HG02763 (cell line): ENCODE measurements around the gene C16orf74.
A peak's percentile ranks its signal among the peaks of the same experiment; 100 is the strongest.

Source experiments
- ATAC-seq: cut with Tn5 transposase; IDR thresholded peaks from one replicate; pipeline ENCODE4 v1.9.1; 2021; ENCODE audit warnings: mild to moderate bottlenecking, moderate library complexity; ENCODE audit not compliant: unreplicated experiment

Gene C16orf74

DNA sequence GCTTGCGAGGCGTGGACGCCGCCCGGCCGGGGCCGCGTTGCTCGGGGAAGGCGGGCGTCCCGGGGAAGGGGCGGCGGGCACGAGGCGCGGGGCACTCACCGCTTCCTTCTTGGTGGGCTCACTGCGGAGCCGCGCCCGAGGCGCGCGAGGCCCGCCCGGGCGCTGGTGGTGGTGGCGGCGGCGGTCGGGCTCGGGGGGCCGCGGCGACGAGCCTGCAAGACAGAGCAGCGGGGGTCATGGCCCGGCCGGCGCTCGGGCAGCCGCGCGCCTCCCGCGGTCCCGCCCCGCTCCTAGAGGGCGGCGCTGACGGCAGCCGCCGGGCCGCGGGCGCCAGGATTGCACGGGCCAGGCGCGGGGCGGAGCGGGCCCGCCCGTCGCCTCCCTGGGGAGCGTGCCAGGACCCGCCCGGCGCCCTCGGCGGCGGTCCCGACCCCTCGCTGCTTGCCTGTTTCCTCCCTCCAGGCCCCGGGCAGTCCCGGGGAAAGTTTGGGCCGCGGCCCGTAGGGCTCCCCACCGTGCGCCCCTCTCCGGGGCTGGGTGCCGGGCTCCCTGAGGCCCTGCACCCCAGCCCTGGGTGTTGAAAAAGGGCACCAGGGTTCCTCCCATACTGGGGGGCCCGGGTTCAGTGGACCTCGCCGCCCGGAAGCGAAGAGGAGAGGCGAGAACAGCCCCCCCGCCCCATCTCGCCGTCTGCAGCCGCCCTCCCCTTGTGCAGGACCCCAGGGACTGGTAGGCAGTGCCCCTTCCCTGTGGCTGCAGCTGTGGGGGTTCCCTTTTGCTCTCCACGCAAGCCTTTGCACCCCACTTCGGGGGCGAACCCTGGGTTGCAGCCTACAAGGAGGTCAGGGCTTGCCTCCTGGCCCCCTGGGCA is at the start of gene C16orf74:
Gene C16orf74, minus strand, starts transcription at position 270 of the 871 bp plus-strand sequence. CDS start 15,879 bp downstream, outside the sequence.
- ATAC-seq, result peak; percentile 50

GRCh38 chr16:85800321-85800669 is 49.4 kb upstream of the C16orf74 start:
- ATAC-seq, result no peak

- peak; percentile 74 for ATAC-seq
Observed at GRCh38 chr16:85799497-85800320, 48.8 kb upstream of the C16orf74 start, which contains the start of the genes COX4I1 and EMC8. COX4I1 (plus strand) TSS chr16:85799695; CDS start chr16:85801206, 1,511 bp downstream. EMC8 (minus strand) TSS chr16:85799544; CDS start chr16:85799295, 249 bp downstream.

GRCh38 chr16:85798901-85799496 is 48.1 kb upstream of the C16orf74 start:
- no peak for ATAC-seq

- ATAC-seq, result no peak
Observed at GRCh38 chr16:85798283-85798776, 47.4 kb upstream of the C16orf74 start.

DNA sequence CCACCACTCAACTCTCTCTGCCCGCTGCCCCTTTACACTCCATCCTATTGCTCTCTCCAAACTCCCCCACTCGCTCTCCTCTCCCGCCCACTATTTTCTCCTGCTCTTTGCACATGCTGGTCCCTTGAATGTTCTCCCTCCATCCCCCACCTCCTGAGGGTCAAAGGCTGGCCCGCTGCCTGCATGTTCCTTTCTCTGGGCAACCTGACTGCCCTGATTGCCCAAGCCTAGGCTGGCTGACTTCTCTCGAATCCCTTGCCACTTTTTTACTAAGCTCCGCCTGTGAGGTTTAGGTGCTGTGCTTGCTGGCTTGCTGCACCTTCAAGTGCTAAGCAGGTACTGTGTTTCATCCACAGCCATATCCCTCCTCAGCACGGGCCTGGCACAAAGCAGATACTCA is 45.7 kb upstream of the C16orf74 start:
- ATAC-seq, result no peak

DNA sequence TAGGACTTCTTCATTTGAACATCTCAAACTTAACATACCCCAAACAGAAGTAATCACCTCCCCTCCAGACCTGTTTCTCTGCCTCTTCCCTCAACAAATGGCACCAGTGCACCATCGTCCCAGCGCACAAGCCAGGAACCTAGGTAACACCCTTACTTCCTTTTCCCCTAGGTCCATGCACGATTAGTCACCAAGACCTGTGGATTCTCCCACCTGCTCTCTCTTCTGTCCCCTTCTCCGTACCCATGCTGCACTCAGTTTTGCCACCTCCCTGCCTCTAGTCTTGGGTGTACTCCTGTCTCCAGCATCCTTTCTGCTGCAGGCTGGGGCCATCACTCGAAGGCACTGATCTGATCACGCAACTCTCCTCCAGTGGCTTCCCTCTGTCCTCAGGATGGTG is 45.3 kb upstream of the C16orf74 start:
- no peak for ATAC-seq

DNA sequence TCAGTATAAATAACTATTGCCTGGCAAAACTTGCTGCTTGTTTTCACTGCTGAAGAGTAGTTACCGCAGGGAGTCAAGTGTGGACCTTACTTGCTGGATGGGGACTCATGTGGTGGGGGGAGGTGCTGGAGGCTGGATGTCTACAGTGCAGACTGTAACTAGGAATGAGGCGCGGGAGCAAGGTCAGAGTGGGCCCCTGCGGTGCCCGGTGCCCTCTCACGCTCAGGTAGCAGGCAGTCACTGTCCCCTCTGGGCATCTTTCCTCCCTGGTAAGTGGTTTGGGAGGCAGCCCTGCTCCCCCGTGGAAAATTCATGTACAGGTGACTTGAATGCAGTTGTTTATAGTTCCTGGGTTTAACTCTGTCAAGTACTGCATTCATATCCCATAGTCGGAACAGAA is 43.8 kb upstream of the C16orf74 start:
- no peak for ATAC-seq

DNA sequence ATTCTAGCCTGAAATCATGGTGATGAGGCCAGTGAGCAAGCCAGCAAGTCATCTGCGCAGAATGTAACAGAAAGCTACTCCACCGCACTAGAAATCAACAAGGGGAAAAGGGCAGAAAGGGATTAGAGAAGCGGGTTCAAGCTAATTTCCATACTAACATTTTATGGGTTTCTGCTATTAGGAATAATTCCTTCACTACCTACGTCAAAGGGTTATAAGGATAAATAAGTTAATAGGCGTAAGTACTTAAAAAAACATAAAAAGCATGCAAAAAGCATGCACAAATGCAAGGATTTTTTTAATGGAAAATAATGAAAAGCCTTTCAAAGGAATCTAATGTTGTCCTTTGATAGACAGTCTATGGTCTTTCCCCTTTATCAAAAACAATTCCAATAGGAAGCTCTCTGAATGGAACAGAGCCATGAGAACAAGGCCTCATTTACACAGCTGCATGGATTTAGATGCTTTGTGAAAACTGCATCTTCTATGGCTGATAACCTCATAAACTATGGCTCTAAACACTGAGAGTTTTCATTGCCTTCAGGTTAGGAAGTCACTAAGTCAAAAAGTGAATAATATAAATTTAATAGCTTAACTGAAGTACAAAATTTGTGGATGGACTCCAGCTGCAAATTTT is 42.9 kb upstream of the C16orf74 start:
- no peak for ATAC-seq

GRCh38 chr16:85789773-85790172 is 38.9 kb upstream of the C16orf74 start:
- ATAC-seq, result no peak

DNA sequence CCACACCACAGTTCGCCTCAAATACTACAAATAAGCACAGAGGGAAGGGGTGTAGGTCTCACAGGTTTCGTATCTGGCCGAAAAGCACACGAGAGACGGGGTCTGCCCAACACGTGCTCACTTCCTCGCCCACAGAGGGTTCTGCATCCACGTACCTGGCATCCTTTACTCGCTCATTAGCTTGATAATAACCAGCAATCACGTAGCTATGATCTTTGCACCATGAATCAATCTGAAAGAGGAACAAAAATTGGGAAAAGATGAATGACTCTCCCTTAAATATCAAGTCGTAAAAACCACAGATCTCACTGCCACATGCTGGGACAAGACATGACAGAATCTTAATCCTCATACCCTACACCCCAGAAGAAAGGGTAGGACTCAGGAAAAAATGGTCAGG is 37.9 kb upstream of the C16orf74 start:
- no peak for ATAC-seq

- no peak for ATAC-seq
Observed at GRCh38 chr16:85785927-85786326, 35.0 kb upstream of the C16orf74 start.

- no peak for ATAC-seq
Observed at GRCh38 chr16:85784813-85785212, 33.9 kb upstream of the C16orf74 start.

DNA sequence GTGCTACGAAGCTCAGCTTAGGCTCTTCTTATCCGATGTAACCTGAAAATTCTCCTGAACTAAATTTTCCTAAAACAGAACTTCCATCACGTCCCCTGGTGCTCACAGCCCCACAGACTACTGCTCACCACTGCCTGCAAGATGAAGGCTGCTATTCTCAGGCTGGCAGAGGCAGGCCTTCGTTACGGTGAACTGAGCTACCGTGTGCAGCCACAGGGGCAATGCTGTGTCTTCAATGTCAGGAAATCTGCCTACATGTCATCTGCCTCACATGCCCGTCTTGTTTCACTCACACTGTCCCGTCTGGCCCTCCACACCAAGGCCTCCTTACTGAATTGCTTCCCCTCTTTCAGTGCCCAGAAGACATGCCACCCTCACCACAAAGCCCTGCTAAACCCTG is 32.5 kb upstream of the C16orf74 start:
- no peak for ATAC-seq

GRCh38 chr16:85782451-85782850 is 31.6 kb upstream of the C16orf74 start:
- ATAC-seq, result no peak

DNA sequence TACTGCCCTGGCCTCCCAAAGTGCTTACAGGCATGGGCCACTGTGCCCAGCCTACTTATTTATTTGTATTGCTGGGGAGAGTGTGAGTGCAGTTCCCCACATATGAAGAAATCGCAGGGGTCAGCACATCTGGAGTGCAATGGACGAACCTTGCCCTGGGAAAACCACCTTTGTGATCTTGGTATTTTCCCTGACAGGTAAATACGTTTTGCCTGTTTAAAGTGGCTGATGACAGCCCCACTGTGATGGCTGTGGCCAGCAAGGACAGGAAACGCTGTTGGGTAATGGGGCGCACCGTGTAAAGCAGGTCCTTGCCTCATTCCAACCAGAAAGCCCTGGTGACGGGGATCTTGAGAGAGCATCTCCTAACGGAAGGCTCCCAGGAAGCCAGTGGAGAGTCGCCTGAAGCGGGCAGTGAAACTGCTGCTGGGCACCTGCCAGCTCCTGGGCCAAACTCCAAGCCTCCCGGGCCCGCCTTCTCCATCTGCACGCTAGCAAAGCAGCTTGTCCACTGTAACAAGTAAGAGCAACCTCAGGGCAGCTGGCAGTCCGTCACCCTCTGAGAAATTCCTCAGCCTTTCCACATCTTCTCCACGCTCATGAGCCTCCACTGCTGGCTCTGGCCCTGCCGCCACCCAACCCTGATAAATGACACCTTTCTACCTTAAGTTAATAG is 30.9 kb upstream of the C16orf74 start:
- ATAC-seq, result no peak

GRCh38 chr16:85781156-85781555 is 30.3 kb upstream of the C16orf74 start:
- ATAC-seq, result no peak

DNA sequence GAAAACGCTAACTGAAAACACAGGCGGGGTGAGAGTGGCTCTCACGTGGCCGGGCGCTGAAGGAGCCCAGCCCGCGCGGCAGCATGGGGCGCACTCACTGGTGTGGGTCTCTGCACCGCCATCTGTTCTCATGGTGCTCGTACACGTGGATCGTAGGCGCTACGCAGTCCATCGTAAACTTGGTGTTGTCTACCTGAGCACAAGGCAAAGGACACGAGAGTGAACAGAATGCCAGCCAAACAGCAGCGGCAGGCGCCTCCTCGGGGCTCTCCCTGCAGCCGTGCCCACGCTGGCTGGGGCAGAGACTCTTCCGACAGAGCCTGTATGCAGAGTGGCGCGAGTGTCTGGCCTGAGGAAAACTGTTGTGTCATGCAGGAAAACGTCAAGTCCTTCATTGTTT is 29.4 kb upstream of the C16orf74 start:
- ATAC-seq, result no peak

DNA sequence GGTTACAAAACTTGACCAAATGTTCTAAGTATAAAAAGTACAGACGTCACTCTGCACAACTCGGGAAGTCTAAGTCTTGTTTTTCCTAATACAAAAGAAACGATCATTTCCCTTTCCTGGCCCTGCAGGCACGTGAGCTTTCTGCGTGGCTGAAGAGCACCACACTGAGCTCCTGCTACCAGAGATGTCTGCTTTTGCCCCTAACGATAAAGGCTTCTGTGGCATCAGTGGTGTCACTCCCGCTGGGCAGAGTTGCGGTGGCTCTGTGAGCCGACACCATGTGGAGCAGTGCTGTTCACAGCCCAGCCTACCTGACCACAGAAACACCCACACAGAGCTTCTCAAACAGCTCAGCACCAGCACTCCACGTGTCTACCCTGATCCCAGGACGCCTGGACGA is 28.0 kb upstream of the C16orf74 start:
- no peak for ATAC-seq
